ENCODE measurements around the gene ATN1.

ATN1 gene

DNA sequence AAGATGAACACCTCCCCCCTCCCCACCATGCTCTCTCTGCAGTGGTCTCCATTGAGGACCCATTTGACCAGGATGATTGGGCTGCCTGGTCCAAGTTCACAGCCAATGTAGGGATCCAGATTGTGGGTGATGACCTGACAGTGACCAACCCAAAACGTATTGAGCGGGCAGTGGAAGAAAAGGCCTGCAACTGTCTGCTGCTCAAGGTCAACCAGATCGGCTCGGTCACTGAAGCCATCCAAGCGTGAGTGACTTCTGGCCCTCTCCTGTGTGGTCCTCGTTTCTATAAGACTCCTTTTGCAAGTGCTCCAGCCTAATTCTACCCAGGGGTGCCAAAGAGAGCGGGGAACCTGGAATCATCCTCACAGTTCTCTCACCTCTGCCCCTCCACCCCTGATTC is 6.2 kb upstream of the ATN1 start:
- H3K27ac ChIP-seq = no peak overlapping the region
- no peaks in the 10 kb centered on the region for H3K27me3 ChIP-seq (ENCODE audit: insufficient read depth, low read depth)
- peaks cover 36% of the 10 kb centered on the region for H3K4me1 ChIP-seq (ENCODE audit: low read depth, poor library complexity, severe bottlenecking)
- no peaks in the 10 kb centered on the region for H3K36me3 ChIP-seq (ENCODE audit: insufficient read depth)
- TF ChIP-seq, protein P1, sequence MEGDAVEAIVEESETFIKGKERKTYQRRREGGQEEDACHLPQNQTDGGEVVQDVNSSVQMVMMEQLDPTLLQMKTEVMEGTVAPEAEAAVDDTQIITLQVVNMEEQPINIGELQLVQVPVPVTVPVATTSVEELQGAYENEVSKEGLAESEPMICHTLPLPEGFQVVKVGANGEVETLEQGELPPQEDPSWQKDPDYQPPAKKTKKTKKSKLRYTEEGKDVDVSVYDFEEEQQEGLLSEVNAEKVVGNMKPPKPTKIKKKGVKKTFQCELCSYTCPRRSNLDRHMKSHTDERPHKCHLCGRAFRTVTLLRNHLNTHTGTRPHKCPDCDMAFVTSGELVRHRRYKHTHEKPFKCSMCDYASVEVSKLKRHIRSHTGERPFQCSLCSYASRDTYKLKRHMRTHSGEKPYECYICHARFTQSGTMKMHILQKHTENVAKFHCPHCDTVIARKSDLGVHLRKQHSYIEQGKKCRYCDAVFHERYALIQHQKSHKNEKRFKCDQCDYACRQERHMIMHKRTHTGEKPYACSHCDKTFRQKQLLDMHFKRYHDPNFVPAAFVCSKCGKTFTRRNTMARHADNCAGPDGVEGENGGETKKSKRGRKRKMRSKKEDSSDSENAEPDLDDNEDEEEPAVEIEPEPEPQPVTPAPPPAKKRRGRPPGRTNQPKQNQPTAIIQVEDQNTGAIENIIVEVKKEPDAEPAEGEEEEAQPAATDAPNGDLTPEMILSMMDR (conservative IDR thresholded peaks at IDR 0.05; ENCODE audit: low read depth, low read length) = no peak
- H3K4me3 ChIP-seq (IDR thresholded peaks at IDR 0.05; ENCODE audit: insufficient read depth, low read depth, low read length) = no peak overlapping the region
- no peak overlapping the region for H2AFZ ChIP-seq (ENCODE audit: low read depth)
- no peak overlapping the region for H3K4me2 ChIP-seq
- no peak overlapping the region for H3K9ac ChIP-seq
- no peaks in the 10 kb centered on the region for H4K20me1 ChIP-seq (ENCODE audit: insufficient read depth)
- H3K79me2 ChIP-seq (ENCODE audit: insufficient read depth, low read depth) = no peaks in the 10 kb centered on the region

DNA sequence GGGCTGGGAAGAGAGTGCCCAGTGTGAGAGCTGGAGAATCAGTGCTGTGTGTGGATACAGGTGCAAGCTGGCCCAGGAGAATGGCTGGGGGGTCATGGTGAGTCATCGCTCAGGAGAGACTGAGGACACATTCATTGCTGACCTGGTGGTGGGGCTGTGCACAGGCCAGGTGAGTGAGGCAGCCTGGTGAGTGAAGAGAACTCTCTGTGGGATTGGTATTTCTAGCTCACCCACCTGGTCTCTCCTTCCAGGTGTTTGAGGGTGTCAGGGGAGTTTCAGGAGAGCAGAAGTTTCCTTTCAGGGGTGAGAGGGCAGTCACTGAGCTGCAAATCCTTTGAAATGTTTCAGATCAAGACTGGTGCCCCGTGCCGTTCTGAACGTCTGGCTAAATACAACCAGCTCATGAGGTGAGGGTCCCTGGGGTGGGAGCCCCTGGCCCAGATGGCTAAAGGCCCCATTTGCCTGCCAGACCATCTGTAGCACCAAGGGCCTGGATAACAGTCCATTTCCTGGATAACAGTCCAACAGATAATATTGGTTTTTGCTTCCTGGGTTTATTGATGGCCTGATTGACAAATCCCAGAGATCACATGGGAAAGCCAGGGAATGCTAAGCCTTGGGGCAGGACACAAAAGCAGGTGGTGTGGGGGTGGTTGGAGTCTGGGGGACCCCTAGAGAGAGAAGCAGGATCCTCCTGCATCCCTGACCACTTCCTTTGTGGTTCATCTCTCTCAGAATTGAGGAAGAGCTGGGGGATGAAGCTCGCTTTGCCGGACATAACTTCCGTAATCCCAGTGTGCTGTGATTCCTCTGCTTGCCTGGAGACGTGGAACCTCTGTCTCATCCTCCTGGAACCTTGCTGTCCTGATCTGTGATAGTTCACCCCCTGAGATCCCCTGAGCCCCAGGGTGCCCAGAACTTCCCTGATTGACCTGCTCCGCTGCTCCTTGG is 5.5 kb upstream of the ATN1 start:
- Histone ChIP-seq H3K4me2 (no peak overlapping the region; the same call in 1 of the 2 replicates), H3K27ac (no peak overlapping the region), H3K4me1 (ENCODE audit: low read depth, poor library complexity, severe bottlenecking) (peaks cover 36% of the 10 kb centered on the region), H3K27me3 (ENCODE audit: insufficient read depth, low read depth) (no peaks in the 10 kb centered on the region), H3K4me3 (IDR thresholded peaks at IDR 0.05; ENCODE audit: insufficient read depth, low read depth, low read length) (no peak overlapping the region), H3K9ac (no peak overlapping the region), H2AFZ (ENCODE audit: low read depth) (no peak overlapping the region), H4K20me1 (ENCODE audit: insufficient read depth) (no peaks in the 10 kb centered on the region), H3K79me2 (ENCODE audit: insufficient read depth, low read depth) (no peaks in the 10 kb centered on the region), H3K36me3 (ENCODE audit: insufficient read depth) (no peaks in the 10 kb centered on the region)
- TF ChIP-seq, protein P1 (conservative IDR thresholded peaks at IDR 0.05; ENCODE audit: low read depth, low read length) = no peak

DNA sequence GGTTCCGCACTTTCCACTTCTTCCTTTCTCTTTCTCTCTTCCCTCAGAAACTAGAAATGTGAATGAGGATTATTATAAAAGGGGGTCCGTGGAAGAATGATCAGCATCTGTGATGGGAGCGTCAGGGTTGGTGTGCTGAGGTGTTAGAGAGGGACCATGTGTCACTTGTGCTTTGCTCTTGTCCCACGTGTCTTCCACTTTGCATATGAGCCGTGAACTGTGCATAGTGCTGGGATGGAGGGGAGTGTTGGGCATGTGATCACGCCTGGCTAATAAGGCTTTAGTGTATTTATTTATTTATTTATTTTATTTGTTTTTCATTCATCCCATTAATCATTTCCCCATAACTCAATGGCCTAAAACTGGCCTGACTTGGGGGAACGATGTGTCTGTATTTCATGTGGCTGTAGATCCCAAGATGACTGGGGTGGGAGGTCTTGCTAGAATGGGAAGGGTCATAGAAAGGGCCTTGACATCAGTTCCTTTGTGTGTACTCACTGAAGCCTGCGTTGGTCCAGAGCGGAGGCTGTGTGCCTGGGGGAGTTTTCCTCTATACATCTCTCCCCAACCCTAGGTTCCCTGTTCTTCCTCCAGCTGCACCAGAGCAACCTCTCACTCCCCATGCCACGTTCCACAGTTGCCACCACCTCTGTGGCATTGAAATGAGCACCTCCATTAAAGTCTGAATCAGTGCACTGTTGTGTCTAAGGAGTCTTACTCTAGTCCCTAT is 4.6 kb upstream of the ATN1 start:
- no peak overlapping the region for H3K27ac ChIP-seq
- no peak overlapping the region for H3K9ac ChIP-seq

DNA sequence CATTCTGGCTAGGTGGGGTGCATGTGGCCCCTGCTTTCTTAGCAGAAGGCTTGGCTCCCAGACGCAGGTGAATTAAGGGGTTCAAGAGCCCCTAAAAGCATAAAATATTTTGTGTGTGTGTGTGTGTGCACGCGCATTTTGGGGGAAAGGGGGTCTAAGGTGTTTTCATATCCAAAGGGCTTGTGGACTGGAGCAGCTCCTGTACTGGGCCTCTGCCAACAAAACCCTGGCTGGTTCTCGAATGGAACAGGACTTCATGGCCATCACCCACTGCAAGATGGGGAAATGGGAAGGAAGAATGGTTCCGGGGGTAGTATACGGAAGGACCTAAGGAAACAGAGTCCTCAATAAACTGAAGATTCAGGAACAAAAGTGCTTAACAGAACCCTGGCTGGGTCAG is 3.9 kb upstream of the ATN1 start:
- H3K27ac ChIP-seq = no peak overlapping the region
- H3K36me3 ChIP-seq (ENCODE audit: insufficient read depth) = no peaks in the 10 kb centered on the region
- H3K4me1 ChIP-seq (ENCODE audit: low read depth, poor library complexity, severe bottlenecking) = peaks cover 38% of the 10 kb centered on the region
- TF ChIP-seq, protein P1 (conservative IDR thresholded peaks at IDR 0.05; ENCODE audit: low read depth, low read length) = no peak
- peak overlapping the region; percentile 49; the same call in 1 of the 2 replicates for H2AFZ ChIP-seq (ENCODE audit: low read depth)
- no peak overlapping the region for H3K9ac ChIP-seq
- no peak overlapping the region for H3K4me3 ChIP-seq (IDR thresholded peaks at IDR 0.05; ENCODE audit: insufficient read depth, low read depth, low read length)
- peak overlapping the region; percentile 51; the same call in 1 of the 2 replicates for H3K4me2 ChIP-seq
- H3K27me3 ChIP-seq (ENCODE audit: insufficient read depth, low read depth) = no peaks in the 10 kb centered on the region
- peaks cover 5% of the 10 kb centered on the region; the same call in 1 of the 2 replicates for H3K79me2 ChIP-seq (ENCODE audit: insufficient read depth, low read depth)
- H4K20me1 ChIP-seq (ENCODE audit: insufficient read depth) = no peaks in the 10 kb centered on the region

More for the DNA sequence above, 4.6 kb upstream of the ATN1 start:
- no peaks in the 10 kb centered on the region for H3K27me3 ChIP-seq (ENCODE audit: insufficient read depth, low read depth)
- H2AFZ ChIP-seq (ENCODE audit: low read depth) = no peak overlapping the region
- H3K4me2 ChIP-seq = no peak overlapping the region
- H3K79me2 ChIP-seq (ENCODE audit: insufficient read depth, low read depth) = no peaks in the 10 kb centered on the region
- no peaks in the 10 kb centered on the region for H4K20me1 ChIP-seq (ENCODE audit: insufficient read depth)
- no peaks in the 10 kb centered on the region for H3K36me3 ChIP-seq (ENCODE audit: insufficient read depth)
- no peak overlapping the region for H3K4me3 ChIP-seq (IDR thresholded peaks at IDR 0.05; ENCODE audit: insufficient read depth, low read depth, low read length)
- TF ChIP-seq, protein P1 (conservative IDR thresholded peaks at IDR 0.05; ENCODE audit: low read depth, low read length) = no peak
- peaks cover 36% of the 10 kb centered on the region for H3K4me1 ChIP-seq (ENCODE audit: low read depth, poor library complexity, severe bottlenecking)

Measured in KMS-11 (cell line).